ACHN (cell line): ENCODE measurements around the gene KCNH1.

Source experiments
- DNase-seq: peaks from one replicate; pipeline ENCODE4 v3.0.0-alpha.2; 2015
- in situ Hi-C: cut with HindIII; loops from 2 replicates; pipeline ENCODE4 v1.10.0; 2017; ENCODE audit warnings: low sequenced_read_pairs, low pct_ligation_motif_present, low pct_unique_long_range_greater_than_20kb

Gene KCNH1

DNA sequence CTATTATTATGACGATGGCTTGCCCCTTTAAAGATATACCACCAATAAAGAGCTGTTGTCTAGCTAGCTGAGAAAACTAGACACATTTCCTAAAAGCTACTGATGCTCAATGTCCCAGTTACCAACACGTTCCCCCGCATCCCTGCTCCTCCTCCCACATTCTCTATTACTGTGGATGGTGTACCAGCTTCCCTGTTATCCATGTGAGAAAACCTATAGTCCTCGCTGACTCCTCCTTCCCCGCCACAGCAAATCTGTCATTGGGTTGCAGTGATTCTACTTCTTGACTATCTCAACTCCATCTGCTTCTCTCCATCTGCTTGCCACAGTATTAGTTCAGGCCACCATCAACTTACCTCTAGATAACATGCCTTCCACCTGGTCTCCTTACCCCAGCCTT lies 337.5 kb downstream of the KCNH1 start:
- in situ Hi-C loops: no loop called here
- no peak for DNase-seq

DNA sequence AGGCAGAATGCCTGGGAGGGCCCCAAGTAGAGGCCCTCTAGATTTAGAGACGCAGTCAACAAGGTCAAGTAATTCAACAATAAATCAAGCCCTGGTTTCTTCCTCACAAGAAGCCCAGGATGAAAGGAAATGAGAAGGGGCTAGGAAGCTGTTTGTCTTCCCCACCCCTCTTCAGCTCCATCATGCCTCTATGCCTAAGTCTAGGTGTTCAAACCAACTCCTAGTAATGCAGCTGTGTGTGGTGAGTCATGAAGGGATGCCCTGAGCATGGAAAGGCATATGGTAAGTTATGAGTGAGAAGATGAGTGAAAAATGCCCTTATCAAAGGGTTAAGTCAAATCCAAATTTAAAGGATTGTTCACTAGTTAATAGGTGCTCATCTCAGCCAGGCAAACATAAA lies 339.5 kb downstream of the KCNH1 start:
- DNase-seq: no peak
- in situ Hi-C loops: no loop called here

DNA sequence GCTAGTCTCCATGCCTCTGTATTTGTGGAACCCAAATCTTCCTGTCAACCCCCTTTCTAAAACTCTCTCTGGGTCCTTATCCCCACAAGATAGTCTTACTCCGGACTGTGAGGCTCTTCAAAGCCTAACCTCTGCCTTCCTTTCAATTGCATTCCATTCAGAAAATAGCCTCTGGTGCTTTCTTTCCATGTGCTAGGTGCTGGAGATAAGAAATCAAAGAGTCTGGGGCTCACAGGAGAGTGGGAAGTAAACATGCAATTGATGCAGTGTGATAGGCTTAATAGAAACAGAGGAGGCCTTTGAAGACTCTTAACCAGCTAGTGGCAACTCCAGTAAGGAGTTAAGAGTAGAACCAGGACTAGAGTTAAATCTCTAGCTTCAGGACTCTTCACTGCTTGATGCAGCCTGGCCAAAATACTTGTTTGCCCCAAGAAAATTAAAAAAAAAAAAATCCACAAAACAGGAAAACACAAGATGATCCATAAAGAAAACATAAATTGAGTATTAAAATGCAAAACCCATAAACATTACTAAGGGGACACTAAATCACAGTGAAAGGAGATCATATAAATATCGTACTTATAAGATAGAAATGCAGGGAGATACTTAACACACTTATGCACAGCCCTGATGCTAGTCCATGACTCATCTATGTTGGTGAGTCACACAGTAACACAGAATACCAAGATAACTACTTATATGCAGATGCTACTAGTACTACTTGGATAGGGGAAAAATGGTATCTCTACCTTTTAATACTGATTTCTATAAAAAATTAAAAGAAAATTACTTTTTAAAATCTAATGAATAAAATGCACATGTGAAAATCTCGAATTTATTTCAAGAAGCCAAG lies 341.5 kb downstream of the KCNH1 start:
- peak; percentile 84 for DNase-seq
- in situ Hi-C loops: no loop called here

DNA sequence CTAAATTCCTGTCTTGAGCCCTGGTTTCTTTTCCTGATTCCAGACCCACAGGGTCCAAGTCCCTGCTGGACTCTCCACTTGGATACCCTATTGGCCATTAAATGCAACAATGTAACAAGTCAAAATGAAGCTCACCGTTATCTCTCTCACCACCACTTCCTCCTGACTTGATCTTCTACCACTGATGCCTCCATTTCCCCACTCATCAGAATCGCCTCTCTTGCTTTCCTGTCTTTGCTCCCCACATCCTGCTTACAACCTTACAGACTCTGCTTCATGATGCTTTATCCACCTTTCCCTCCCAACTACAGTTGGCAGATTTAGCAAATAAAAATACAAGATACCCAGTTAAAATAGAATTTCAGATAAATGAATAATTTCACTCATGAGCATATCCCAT lies 343.8 kb downstream of the KCNH1 start:
- in situ Hi-C loops: no loop called here
- DNase-seq: no peak

DNA sequence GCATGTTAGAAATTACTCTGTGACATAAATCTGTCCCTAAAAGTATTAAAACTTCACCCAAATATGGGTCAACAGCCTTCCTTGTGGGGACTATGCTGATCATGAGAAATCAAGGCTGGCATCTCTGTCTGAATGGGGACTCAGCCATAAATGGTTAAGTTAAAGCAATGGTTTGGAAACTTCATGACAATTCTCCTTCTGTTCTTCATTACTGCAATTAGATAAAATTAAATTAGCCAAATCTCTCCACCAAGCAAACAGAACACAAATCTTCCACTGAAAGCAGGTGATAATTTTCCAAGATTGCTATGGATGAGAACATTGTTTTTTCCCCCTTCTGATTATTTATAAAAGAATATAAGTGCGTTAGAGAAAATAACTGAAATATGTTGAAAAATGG lies 346.1 kb downstream of the KCNH1 start:
- in situ Hi-C loops: no loop called here

GRCh38 chr1:210786546-210786945 lies 347.4 kb downstream of the KCNH1 start:
- no peak for DNase-seq
- in situ Hi-C loops: no loop called here

More for the DNA sequence above, 346.1 kb downstream of the KCNH1 start:
- DNase-seq: no peak

GRCh38 chr1:210783925-210784324 lies 350.0 kb downstream of the KCNH1 start:
- in situ Hi-C loops: no loop called here
- DNase-seq: no peak

DNA sequence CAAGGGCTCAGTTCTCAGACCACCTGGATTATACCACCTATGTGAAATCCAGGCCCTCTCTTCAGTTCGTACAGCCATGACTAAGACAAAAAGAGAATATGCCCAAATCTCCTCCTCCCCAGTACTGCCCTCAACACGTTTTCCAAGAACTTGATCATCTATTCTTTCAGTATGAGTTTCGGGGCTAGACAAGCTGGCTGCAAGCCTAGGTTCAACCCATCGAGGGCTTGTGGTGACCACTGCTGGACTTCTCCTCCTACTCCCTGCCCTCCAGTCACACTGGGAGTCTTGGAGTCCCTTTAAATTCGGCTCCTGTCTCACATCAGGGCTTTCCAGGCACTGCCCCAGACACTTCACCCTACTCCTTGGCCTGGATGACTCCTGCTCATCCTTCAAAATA lies 352.3 kb downstream of the KCNH1 start:
- in situ Hi-C loops: no loop called here
- DNase-seq: no peak

- DNase-seq: no peak
- in situ Hi-C loops: no loop called here
Observed at GRCh38 chr1:210779269-210779668, 354.7 kb downstream of the KCNH1 start.

DNA sequence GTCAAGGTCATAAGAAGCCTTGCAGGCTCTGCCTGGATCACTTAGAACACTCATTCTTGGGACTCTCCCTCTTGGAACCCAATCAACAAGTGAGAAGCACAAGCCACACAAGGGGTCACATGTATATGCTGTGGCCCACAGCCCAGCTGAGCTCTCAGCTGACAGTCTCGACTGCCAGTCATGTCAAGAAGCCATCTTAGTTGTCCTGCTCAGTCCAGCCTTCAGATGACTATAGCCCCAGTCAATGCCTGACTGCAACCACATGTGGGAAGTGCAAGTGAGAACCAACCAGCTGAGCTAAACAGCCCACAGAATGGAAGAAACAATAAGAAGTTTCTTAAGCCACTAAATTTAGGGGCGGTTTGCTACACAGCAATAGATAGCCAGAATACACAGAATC lies 356.0 kb downstream of the KCNH1 start:
- in situ Hi-C loops: no loop called here
- DNase-seq: no peak

GRCh38 chr1:210776712-210777111 lies 357.2 kb downstream of the KCNH1 start:
- in situ Hi-C loops: no loop called here
- DNase-seq: no peak

DNA sequence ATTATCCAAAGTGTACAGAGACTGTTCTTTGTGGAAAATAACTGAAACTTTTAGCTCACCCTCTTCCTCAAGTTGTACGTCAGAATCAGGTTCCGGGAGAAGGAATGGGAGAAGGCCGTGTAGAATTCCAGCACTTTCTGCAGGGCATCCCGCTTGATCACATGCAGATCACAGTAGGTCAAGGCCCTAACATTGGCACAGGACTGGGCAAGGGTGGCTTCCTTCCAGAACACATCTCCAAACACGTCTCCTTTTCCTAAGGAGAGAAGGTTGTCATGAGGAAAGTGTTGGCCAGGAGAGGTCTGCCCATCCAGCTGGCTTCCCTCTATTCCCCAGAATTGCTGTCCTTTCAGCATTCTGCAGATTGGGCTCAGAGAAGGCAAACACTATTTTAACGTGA lies 358.7 kb downstream of the KCNH1 start:
- DNase-seq: no peak
- in situ Hi-C loops: no loop called here

- DNase-seq: no peak
- in situ Hi-C loops: no loop called here
Observed at GRCh38 chr1:210773450-210773849, 360.5 kb downstream of the KCNH1 start.

- in situ Hi-C loops: no loop called here
- no peak for DNase-seq
Observed at GRCh38 chr1:210771131-210771530, 362.8 kb downstream of the KCNH1 start.

GRCh38 chr1:210770396-210770984 lies 363.5 kb downstream of the KCNH1 start:
- no peak for DNase-seq
- in situ Hi-C loops: no loop called here

DNA sequence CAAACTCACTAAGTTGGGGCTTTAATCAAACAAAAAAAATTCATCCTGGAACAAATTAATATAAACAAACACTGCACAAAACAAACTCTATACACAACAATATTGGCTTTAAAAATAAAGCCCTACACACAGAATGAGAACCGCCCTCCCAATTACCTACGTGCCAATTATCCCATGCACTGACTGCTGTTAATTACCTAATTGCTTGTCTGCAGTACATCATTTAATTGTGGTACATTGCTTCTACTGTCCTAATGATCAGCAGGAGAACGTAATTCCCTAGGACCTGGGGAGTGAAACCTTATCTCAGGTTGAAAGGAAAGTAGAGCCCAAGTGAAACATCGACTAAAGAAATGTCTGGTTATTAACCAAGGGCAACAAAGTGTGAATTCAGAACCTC lies 364.5 kb downstream of the KCNH1 start:
- in situ Hi-C loops: no loop called here
- no peak for DNase-seq

- in situ Hi-C loops: no loop called here
- DNase-seq: no peak
Observed at GRCh38 chr1:210764536-210764935, 369.4 kb downstream of the KCNH1 start.

DNA sequence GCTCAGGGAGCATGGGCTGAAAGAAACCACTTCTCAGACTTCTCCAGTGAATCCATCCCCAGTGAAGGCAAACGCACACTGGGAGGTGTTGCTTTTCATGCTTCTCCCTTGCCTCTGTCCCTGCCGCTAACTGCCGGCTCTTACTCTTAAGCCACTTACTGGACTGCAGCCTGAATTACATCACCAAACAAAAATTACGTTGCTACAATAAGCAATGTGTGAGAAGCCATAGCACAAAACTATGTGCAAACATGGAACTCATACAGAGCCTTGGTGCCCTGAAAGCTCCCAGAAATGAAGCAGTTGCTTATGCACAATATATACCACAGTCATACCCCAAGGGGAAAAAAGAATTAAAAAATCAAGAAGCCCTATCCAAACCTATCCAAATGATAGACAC lies 375.2 kb downstream of the KCNH1 start:
- no peak for DNase-seq
- in situ Hi-C loops: no loop called here

DNA sequence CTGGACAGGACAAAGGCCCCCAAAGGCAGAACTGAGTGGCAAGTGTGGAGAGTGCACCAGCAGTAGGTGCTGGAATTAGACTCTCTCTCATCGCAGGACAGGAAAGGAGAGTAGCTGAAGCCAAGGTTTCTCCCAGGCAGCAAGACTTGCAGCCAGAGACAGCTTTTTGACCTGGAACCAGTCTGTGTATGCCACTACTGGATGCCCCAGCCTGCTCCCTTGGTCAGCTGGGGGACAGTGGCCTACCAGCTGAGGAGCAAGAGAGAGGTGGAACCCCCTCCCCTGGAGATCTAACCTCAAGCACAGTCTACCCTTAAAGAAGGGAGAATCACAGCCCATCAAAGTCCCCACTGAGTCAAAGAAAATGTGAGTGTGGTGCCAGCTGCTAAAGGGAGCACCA lies 375.7 kb downstream of the KCNH1 start:
- in situ Hi-C loops: no loop called here
- DNase-seq: no peak

DNA sequence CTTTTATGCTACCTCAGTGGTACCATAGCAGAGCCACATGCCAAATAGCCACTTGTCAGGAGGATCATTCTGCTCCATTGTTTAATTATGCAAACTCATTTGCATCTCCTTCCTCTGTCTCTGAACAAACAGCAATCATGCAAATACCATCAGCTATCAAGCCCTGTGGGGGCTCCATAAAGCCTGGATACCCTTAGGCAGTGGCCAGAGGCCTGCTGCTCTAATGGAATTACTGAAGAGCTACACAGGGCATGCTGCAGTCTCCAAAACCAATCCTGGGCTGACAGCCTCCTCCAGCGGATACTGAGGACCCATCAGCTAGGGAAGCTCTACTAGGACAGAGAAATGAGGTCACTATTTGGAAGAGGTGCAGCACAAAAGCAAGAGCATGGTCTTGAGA lies 376.3 kb downstream of the KCNH1 start:
- no peak for DNase-seq

More for the DNA sequence above, 376.3 kb downstream of the KCNH1 start:
- in situ Hi-C loops: no loop called here
